A549 (cell line): ENCODE results near the gene DCUN1D5. TPM values are rescaled to one million over a fixed set of nuclear protein-coding genes. Genes with fewer than 3 reads are reported as not detected.

ENCODE experiments used
- ATAC-seq, 2 experiments: fragments of 200-7000 bp in 1 of 2; fragments of >200 bp in 1 of 2; cut with Nextera tagmentation in 1 of 2; cut with Tn5 transposase in 1 of 2; 3 replicates each; pipeline versions ENCODE4 v1.8.0 to v1.9.1; 2018 to 2020; ENCODE audit warnings: mild to moderate bottlenecking in 1 of 2, moderate library complexity in 1 of 2
- CTCF ChIA-PET: fragments of 300-600 bp; sonication (Branson Sonifier 250); formaldehyde crosslinking; extraction: SDS; loops from one replicate; lab custom pipeline; 2021; ENCODE audit warnings: antibody characterized with exemption, inconsistent platforms; lab: Yijun Ruan, JAX
- POLR2A ChIA-PET: fragments of 350-600 bp; formaldehyde crosslinking; extraction: SDS; loops from one replicate; lab custom pipeline; 2021; ENCODE audit warnings: antibody characterized with exemption, inconsistent platforms; lab: Yijun Ruan, JAX
- DNase-seq, 2 experiments: peaks; one replicate each; pipeline versions ENCODE4 v3.0.0 to v3.0.0-alpha.2; 2011 to 2016; ENCODE audit warnings: low read depth in 1 of 2, low spot score in 1 of 2
- FAIRE-seq: peaks from 2 replicates; lab custom pipeline; 2011; peaks lifted over from hg19 to GRCh38; lab: Jason Lieb, UNC
- H3K27ac ChIP-seq, 2 experiments: fragments of >200 bp; sonication (Bioruptor Twin); formaldehyde crosslinking; 3 replicates each; pipeline ENCODE4 v1.5.1; 2016 to 2017
- H3K4me1 ChIP-seq: fragments of >200 bp; sonication (Bioruptor Twin); formaldehyde crosslinking; 3 replicates; pipeline ENCODE4 v1.6.1; 2016
- H3K4me2 ChIP-seq: fragments of >200 bp; sonication (Bioruptor Twin); formaldehyde crosslinking; 3 replicates; pipeline ENCODE4 v1.6.1; 2016
- H3K4me3 ChIP-seq: fragments of >200 bp; sonication (Bioruptor Twin); formaldehyde crosslinking; 3 replicates; pipeline ENCODE4 v1.5.1; 2016
- H3K9me3 ChIP-seq: fragments of >200 bp; sonication (Bioruptor Twin); formaldehyde crosslinking; 3 replicates; pipeline ENCODE4 v1.6.1; 2016
- CBX2 ChIP-seq: fragments of 200-600 bp; sonication (generic); IDR thresholded peaks from 2 replicates; pipeline ENCODE4 v1.6.1; 2016; ENCODE audit warnings: low read depth, mild to moderate bottlenecking, borderline replicate concordance
- CHD2 ChIP-seq: fragments of 150-350 bp; IDR thresholded peaks from 2 replicates; pipeline ENCODE4 v1.6.1; 2014; ENCODE audit warnings: low read length; ENCODE audit not compliant: partially characterized antibody
- E2F6 ChIP-seq: IDR thresholded peaks from 2 replicates; pipeline ENCODE4 v1.6.1; 2012; ENCODE audit warnings: low read depth, borderline replicate concordance
- ESRRA ChIP-seq: fragments of 150-350 bp; IDR thresholded peaks from 2 replicates; pipeline ENCODE4 v1.6.1; 2014; ENCODE audit warnings: mild to moderate bottlenecking, low read length, borderline replicate concordance
- FOSL2 ChIP-seq, 2 experiments: fragments of 450-650 bp in 1 of 2; fragments of >200 bp in 1 of 2; sonication (Bioruptor Twin) in 1 of 2; formaldehyde crosslinking; IDR thresholded peaks; 2 replicates each; pipeline versions ENCODE4 v1.5.0 to v1.6.1; 2016 to 2020; ENCODE audit warnings: mild to moderate bottlenecking in 1 of 2, moderate library complexity in 1 of 2
- HOXA7 ChIP-seq: fragments of 250-450 bp; sonication (Bioruptor Pico); IDR thresholded peaks from 2 replicates; pipeline ENCODE4 v1.5.0; 2020; ENCODE audit warnings: mild to moderate bottlenecking, moderate library complexity
- HOXB5 ChIP-seq: fragments of 250-450 bp; sonication (Bioruptor Pico); IDR thresholded peaks from 2 replicates; pipeline ENCODE4 v1.5.0; 2020; ENCODE audit warnings: mild to moderate bottlenecking, moderate library complexity
- JUN ChIP-seq, 2 experiments: fragments of >200 bp; sonication (Bioruptor Twin); formaldehyde crosslinking; IDR thresholded peaks; 2 replicates in 1 of 2; 3 replicates in 1 of 2; pipeline ENCODE4 v1.6.1; 2016 to 2017
- JUNB ChIP-seq: fragments of >200 bp; sonication (Bioruptor Twin); formaldehyde crosslinking; IDR thresholded peaks from 2 replicates; pipeline ENCODE4 v1.6.1; 2016
- KDM1A ChIP-seq: fragments of 200-600 bp; sonication (generic); IDR thresholded peaks from 2 replicates; pipeline ENCODE4 v1.6.1; 2016; ENCODE audit warnings: low read depth, mild to moderate bottlenecking
- NFE2L2 ChIP-seq: fragments of 150-350 bp; conservative IDR thresholded peaks from 2 replicates; pipeline ENCODE4 v1.6.1; 2014; ENCODE audit warnings: low read length
- RAD21 ChIP-seq, 2 experiments: fragments of >200 bp in 1 of 2; sonication (Bioruptor Twin) in 1 of 2; formaldehyde crosslinking in 1 of 2; IDR thresholded peaks in 1 of 2; conservative IDR thresholded peaks in 1 of 2; 2 replicates in 1 of 2; 3 replicates in 1 of 2; pipeline ENCODE4 v1.6.1; 2012 to 2018; ENCODE audit warnings: inconsistent platforms in 1 of 2
- SMC3 ChIP-seq: fragments of >200 bp; sonication (Bioruptor Twin); formaldehyde crosslinking; IDR thresholded peaks from 3 replicates; pipeline ENCODE4 v1.6.1; 2018; ENCODE audit warnings: inconsistent platforms
- ZSCAN20 ChIP-seq: fragments of 250-450 bp; sonication (Bioruptor Pico); IDR thresholded peaks from 2 replicates; pipeline ENCODE4 v1.8.0; 2022; ENCODE audit warnings: mild to moderate bottlenecking, moderate library complexity
- WGBS: methylation state at CpG from one replicate; pipeline ENCODE4 v1.1.6; 2017; ENCODE audit errors: missing lambda C conversion rate; 5-methylcytosine and 5-hydroxymethylcytosine counted together
- polyA plus RNA-seq, 4 experiments: library from polyadenylated mRNA; depleted of rRNA in 3 of 4; stranded (reverse); fragments of >200 nt; fragmentation: RNase III in 1 of 4; extraction: RNeasy Plus Mini Kit Qiagen cat#74134 plus additional on column Dnase treatment in 1 of 4; gene quantifications; 2 replicates in 3 of 4; 3 replicates in 1 of 4; pipeline ENCODE4 v1.2.3, GENCODE V29; 2011 to 2017
- TF ChIP-seq, protein P1 (sequence below): fragments of >200 bp; sonication (Bioruptor Twin); formaldehyde crosslinking; IDR thresholded peaks from 3 replicates; pipeline ENCODE4 v1.5.1; 2016

The DCUN1D5 gene
- polyA plus RNA-seq, 2 of the 4 experiments (the other 2 are of a cell fraction), result 48.9 to 78.0 TPM

DNA sequence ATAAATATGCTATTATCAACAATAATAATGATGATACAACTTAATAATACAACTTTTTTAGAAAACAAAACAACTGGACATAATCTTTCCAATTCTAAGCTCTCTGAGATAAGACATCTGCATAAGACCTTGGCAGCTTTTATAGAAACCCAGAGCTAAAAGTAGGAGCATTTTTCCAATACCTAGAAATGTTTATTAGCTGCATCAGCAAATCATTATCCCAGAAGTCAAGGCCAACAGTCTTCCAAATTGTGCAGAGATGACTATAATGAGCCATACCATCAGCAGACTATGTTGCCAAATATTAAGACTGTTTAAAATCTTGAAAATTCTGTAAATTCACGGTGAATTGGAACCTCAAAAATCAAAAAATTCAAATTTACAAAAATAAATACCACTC is 30.3 kb downstream of the DCUN1D5 start:
- TF ChIP-seq HOXA7 (CRISPR knock-in tag), result no peak
- no peak for TF ChIP-seq CHD2
- TF ChIP-seq E2F6, result no peak
- no peak for TF ChIP-seq HOXB5 (CRISPR knock-in tag)
- no peak for TF ChIP-seq NFE2L2
- no peak for TF ChIP-seq JUNB
- TF ChIP-seq KDM1A, result no peak
- no peak for TF ChIP-seq ESRRA
- no peak for TF ChIP-seq JUN (IDR thresholded peaks at IDR 0.05)
- TF ChIP-seq, all 56 proteins: peak for 0
- DNase-seq (no peak), ATAC-seq (no peak), FAIRE-seq (no peak)
- Histone ChIP-seq H3K4me2 (no peak overlapping the region), H3K27ac (no peak overlapping the region), H3K4me3 (no peak overlapping the region), H3K4me1 (no peaks in the 10 kb centered on the region), H3K9me3 (no peaks in the 10 kb centered on the region)
- 95% methylated on average over 1 of the region's 1 CpG for WGBS
- ChIA-PET CTCF (interaction anchor here (1.0 kb wide), 1 partner anchor 9 kb away, joined by 3 read pairs; no protein-coding TSS in a partner anchor), POLR2A (no interaction called here)

DNA sequence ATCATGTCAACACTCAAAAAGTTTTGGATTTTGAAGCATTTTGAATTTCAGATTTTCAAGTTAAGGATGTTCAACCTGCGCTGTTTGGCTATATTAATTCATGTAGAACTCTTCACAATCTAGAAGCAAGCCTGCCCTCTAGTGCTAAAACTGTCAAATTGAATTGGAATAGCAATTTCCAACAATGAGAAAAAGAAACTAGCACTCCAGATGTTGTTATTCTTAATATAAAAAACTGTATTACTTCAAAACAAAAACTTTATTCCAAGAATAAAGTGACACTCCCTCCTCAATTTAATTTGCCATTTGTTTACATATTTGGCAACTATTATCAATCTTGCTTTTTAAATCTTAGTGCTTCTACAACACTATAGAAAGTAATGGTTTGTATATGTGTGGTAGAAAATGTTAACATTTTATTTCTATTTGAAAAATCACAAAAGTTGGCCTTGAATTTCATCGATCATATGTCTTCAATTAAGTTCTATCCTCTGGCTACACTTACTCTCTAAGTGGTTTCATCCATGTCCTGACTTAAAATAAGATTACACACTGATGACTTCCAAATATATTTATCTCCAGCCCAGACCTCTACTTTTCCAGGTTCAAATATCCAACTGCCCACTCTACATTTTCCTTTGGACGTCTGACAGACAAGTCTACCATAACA is 36.6 kb downstream of the DCUN1D5 start:
- FAIRE-seq (no peak), DNase-seq (peak in 1 of 2 experiments; percentile 23), ATAC-seq (peak in 1 of 2 experiments; percentile 60; a peak in 1 of 6 replicates)
- H3K4me3 ChIP-seq, result no peak overlapping the region
- H3K27ac ChIP-seq, result no peak overlapping the region
- ChIA-PET CTCF (interaction anchor here (1.0 to 1.2 kb wide), 2 partner anchors 37 to 141 kb away, joined by 3 to 4 read pairs; partner anchors contain the start of gene DCUN1D5), POLR2A (no interaction called here)
- peak; percentile 46 for TF ChIP-seq SMC3
- TF ChIP-seq, protein P1, sequence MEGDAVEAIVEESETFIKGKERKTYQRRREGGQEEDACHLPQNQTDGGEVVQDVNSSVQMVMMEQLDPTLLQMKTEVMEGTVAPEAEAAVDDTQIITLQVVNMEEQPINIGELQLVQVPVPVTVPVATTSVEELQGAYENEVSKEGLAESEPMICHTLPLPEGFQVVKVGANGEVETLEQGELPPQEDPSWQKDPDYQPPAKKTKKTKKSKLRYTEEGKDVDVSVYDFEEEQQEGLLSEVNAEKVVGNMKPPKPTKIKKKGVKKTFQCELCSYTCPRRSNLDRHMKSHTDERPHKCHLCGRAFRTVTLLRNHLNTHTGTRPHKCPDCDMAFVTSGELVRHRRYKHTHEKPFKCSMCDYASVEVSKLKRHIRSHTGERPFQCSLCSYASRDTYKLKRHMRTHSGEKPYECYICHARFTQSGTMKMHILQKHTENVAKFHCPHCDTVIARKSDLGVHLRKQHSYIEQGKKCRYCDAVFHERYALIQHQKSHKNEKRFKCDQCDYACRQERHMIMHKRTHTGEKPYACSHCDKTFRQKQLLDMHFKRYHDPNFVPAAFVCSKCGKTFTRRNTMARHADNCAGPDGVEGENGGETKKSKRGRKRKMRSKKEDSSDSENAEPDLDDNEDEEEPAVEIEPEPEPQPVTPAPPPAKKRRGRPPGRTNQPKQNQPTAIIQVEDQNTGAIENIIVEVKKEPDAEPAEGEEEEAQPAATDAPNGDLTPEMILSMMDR, result peak; percentile 60
- no peak for TF ChIP-seq KDM1A
- TF ChIP-seq RAD21 (conservative IDR thresholded peaks at IDR 0.05 in 1 of 2, IDR thresholded peaks at IDR 0.05 in 1 of 2), result peak; percentile 57 to 63
- H3K4me2 ChIP-seq, result no peak overlapping the region
- H3K9me3 ChIP-seq, result no peaks in the 10 kb centered on the region
- 27% methylated on average over 3 of the region's 3 CpGs for WGBS
- no peaks in the 10 kb centered on the region for H3K4me1 ChIP-seq

- no peak for ATAC-seq
- H3K4me2 ChIP-seq, result no peak overlapping the region
- H3K9me3 ChIP-seq, result no peaks in the 10 kb centered on the region
- no peak overlapping the region for H3K4me3 ChIP-seq
- no peak for TF ChIP-seq FOSL2 (IDR thresholded peaks at IDR 0.05)
- no peak for TF ChIP-seq FOSL2 (CRISPR knock-in tag; IDR thresholded peaks at IDR 0.05)
- TF ChIP-seq ZSCAN20 (CRISPR knock-in tag), result no peak
- no peak for DNase-seq
- H3K27ac ChIP-seq, result no peak overlapping the region
- POLR2A ChIA-PET, result no interaction called here
- 89% methylated on average over 3 of the region's 3 CpGs for WGBS
- no peaks in the 10 kb centered on the region for H3K4me1 ChIP-seq
- CTCF ChIA-PET, result interaction anchor here (1.1 to 1.2 kb wide), 2 partner anchors 38 to 320 kb away, joined by 3 to 4 read pairs; partner anchors contain the start of gene DCUN1D5
- no peak for FAIRE-seq
These were observed 38.0 kb downstream of the DCUN1D5 start for GRCh38 chr11:103053997-103054396.

DNA sequence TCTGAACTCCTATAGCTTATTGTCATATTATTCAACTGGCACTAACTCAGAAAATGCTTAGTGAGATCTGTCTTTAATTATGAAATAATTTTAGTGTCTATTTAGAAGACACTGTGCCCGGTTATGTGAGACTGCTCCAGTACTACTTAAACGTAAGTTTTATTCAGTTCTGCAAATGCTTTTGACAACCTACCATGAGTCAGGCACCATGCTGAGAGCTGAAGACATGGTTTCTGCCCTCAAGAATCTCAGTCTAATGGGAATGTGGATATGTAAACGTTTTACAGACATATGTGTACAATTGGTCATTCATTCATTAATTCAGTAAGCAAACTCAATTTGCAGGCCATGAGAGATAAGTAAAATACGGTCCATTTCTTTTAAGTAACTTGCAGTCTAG is 40.0 kb downstream of the DCUN1D5 start:
- Histone ChIP-seq H3K4me3 (no peak overlapping the region), H3K4me2 (no peak overlapping the region)
- 78% methylated on average over 4 of the region's 4 CpGs for WGBS
- DNase-seq, result no peak
- TF ChIP-seq CBX2, result no peak
- TF ChIP-seq, all 56 proteins: peak for 0
- ATAC-seq (no peak), FAIRE-seq (no peak)
- Histone ChIP-seq H3K4me1 (no peaks in the 10 kb centered on the region), H3K9me3 (no peaks in the 10 kb centered on the region), H3K27ac (no peak overlapping the region)
- ChIA-PET CTCF (interaction anchor here (1.1 to 1.3 kb wide), 3 partner anchors 9 to 319 kb away, joined by 3 read pairs; no protein-coding TSS in a partner anchor), POLR2A (no interaction called here)
